ENCODE results near the gene OR1S1. TPM values are rescaled to one million over a fixed set of nuclear protein-coding genes. Genes with fewer than 3 reads are reported as not detected.

OR1S1 gene
- total RNA-seq, 1 donor from 2014 or later: not detected

GRCh38 chr11:58179648-58180047, 32.9 kb upstream of the OR1S1 start:
- TF ChIP-seq CTCF (IDR thresholded peaks at IDR 0.05; ENCODE audit: insufficient read depth, low read length, severe bottlenecking): no peak
- no peak for FAIRE-seq

GRCh38 chr11:58186938-58187337, 25.6 kb upstream of the OR1S1 start:
- no peaks in the 10 kb centered on the region for H3K27me3 ChIP-seq (ENCODE audit: control insufficient read depth, insufficient read depth, low read length)
- no peak for FAIRE-seq
- H3K36me3 ChIP-seq (ENCODE audit: control insufficient read depth, insufficient read depth, low read length): no peaks in the 10 kb centered on the region
- no peak for DNase-seq (ENCODE audit: low read depth)
- no peak for TF ChIP-seq CTCF (IDR thresholded peaks at IDR 0.05; ENCODE audit: insufficient read depth, low read length, severe bottlenecking)
- H3K4me3 ChIP-seq (ENCODE audit: low read depth, low read length): no peak overlapping the region

More at GRCh38 chr11:58179648-58180047, 32.9 kb upstream of the OR1S1 start:
- no peak overlapping the region for H3K4me3 ChIP-seq (ENCODE audit: low read depth, low read length)
- no peaks in the 10 kb centered on the region for H3K36me3 ChIP-seq (ENCODE audit: control insufficient read depth, insufficient read depth, low read length)
- no peaks in the 10 kb centered on the region for H3K27me3 ChIP-seq (ENCODE audit: control insufficient read depth, insufficient read depth, low read length)
- DNase-seq (ENCODE audit: low read depth): no peak

DNA sequence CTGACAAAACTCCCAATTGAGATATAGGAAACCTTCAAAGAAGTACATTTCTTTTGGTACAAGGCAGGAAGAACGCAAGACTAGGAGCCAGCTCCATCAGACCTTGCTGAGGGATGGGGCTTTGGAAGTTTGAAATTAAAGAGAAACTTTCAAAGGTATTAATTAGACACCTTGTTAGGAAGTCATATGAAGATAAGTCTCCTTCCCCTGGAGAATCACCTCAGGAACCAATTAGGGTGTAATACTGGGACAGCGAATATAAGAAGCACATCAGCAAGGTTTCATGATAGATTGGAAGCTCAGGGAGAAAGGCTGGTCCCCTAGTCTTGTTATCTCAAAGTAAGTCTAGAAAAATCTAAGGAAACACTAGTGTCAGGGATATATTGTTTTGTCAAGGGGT, 23.8 kb upstream of the OR1S1 start, which contains the start of gene OR9Q2:
OR9Q2 (plus strand) TSS at position 301 of the 400 bp plus-strand sequence. CDS start 1,421 bp downstream, outside the sequence.
- TF ChIP-seq CTCF (IDR thresholded peaks at IDR 0.05; ENCODE audit: insufficient read depth, low read length, severe bottlenecking): no peak
- Histone ChIP-seq H3K27me3 (ENCODE audit: control insufficient read depth, insufficient read depth, low read length) (no peaks in the 10 kb centered on the region), H3K36me3 (ENCODE audit: control insufficient read depth, insufficient read depth, low read length) (no peaks in the 10 kb centered on the region), H3K4me3 (ENCODE audit: low read depth, low read length) (no peak within 1 kb of the TSS)
- no peak for FAIRE-seq
- no peak for DNase-seq (ENCODE audit: low read depth)

GRCh38 chr11:58192229-58192628, 20.3 kb upstream of the OR1S1 start:
- no peak for DNase-seq (ENCODE audit: low read depth)
- H3K36me3 ChIP-seq (ENCODE audit: control insufficient read depth, insufficient read depth, low read length): no peaks in the 10 kb centered on the region
- no peak for TF ChIP-seq CTCF (IDR thresholded peaks at IDR 0.05; ENCODE audit: insufficient read depth, low read length, severe bottlenecking)
- H3K27me3 ChIP-seq (ENCODE audit: control insufficient read depth, insufficient read depth, low read length): no peaks in the 10 kb centered on the region
- H3K4me3 ChIP-seq (ENCODE audit: low read depth, low read length): no peak overlapping the region
- no peak for FAIRE-seq

GRCh38 chr11:58193391-58193790, 19.1 kb upstream of the OR1S1 start:
- H3K27me3 ChIP-seq (ENCODE audit: control insufficient read depth, insufficient read depth, low read length): no peaks in the 10 kb centered on the region
- no peak overlapping the region for H3K4me3 ChIP-seq (ENCODE audit: low read depth, low read length)
- FAIRE-seq (no peak), DNase-seq (ENCODE audit: low read depth) (no peak)
- no peaks in the 10 kb centered on the region for H3K36me3 ChIP-seq (ENCODE audit: control insufficient read depth, insufficient read depth, low read length)
- no peak for TF ChIP-seq CTCF (IDR thresholded peaks at IDR 0.05; ENCODE audit: insufficient read depth, low read length, severe bottlenecking)

GRCh38 chr11:58195939-58196338, 16.6 kb upstream of the OR1S1 start:
- Histone ChIP-seq H3K27me3 (ENCODE audit: control insufficient read depth, insufficient read depth, low read length) (no peaks in the 10 kb centered on the region), H3K4me3 (ENCODE audit: low read depth, low read length) (no peak overlapping the region), H3K36me3 (ENCODE audit: control insufficient read depth, insufficient read depth, low read length) (no peaks in the 10 kb centered on the region)
- no peak for TF ChIP-seq CTCF (IDR thresholded peaks at IDR 0.05; ENCODE audit: insufficient read depth, low read length, severe bottlenecking)
- FAIRE-seq (no peak), DNase-seq (ENCODE audit: low read depth) (no peak)
